GM10847 (cell line): Measurements from ENCODE around the gene PTPRM.

Experiments
- POLR2A ChIP-seq: IDR thresholded peaks from 2 replicates; pipeline ENCODE4 v1.6.1; 2011; ENCODE audit not compliant: insufficient read length; ENCODE audit errors: extremely low read depth

The PTPRM gene

GRCh38 chr18:8045160-8045883, 478.2 kb downstream of the PTPRM start:
- TF ChIP-seq POLR2A, result no peak

- TF ChIP-seq POLR2A, result no peak
These were observed 478.8 kb downstream of the PTPRM start for GRCh38 chr18:8045884-8046281.

GRCh38 chr18:8046441-8046840, 479.3 kb downstream of the PTPRM start:
- no peak for TF ChIP-seq POLR2A

- TF ChIP-seq POLR2A, result no peak
These were observed 482.0 kb downstream of the PTPRM start for GRCh38 chr18:8049147-8049546.

- no peak for TF ChIP-seq POLR2A
These were observed 483.7 kb downstream of the PTPRM start for GRCh38 chr18:8050616-8051329.

- no peak for TF ChIP-seq POLR2A
These were observed 484.3 kb downstream of the PTPRM start for GRCh38 chr18:8051453-8051852.

GRCh38 chr18:8052237-8052701, 485.2 kb downstream of the PTPRM start:
- no peak for TF ChIP-seq POLR2A

- no peak for TF ChIP-seq POLR2A
These were observed 489.6 kb downstream of the PTPRM start for GRCh38 chr18:8056723-8057122.

GRCh38 chr18:8063733-8064132, 496.6 kb downstream of the PTPRM start:
- TF ChIP-seq POLR2A, result no peak

- TF ChIP-seq POLR2A, result no peak
These were observed 498.2 kb downstream of the PTPRM start for GRCh38 chr18:8065284-8065683.

- no peak for TF ChIP-seq POLR2A
These were observed 498.7 kb downstream of the PTPRM start for GRCh38 chr18:8065773-8066172.

GRCh38 chr18:8069708-8070107, 502.6 kb downstream of the PTPRM start:
- no peak for TF ChIP-seq POLR2A

- TF ChIP-seq POLR2A, result no peak
These were observed 506.1 kb downstream of the PTPRM start for GRCh38 chr18:8073167-8073566.

GRCh38 chr18:8080092-8080491, 513.0 kb downstream of the PTPRM start:
- TF ChIP-seq POLR2A, result no peak

GRCh38 chr18:8081267-8081666, 514.2 kb downstream of the PTPRM start:
- TF ChIP-seq POLR2A, result no peak

GRCh38 chr18:8081872-8082553, 514.9 kb downstream of the PTPRM start:
- TF ChIP-seq POLR2A, result no peak
